Fibroblast of lung (primary cell): ENCODE results near the gene EIF2D. TPM values are rescaled to one million over a fixed set of nuclear protein-coding genes. Genes with fewer than 3 reads are reported as not detected.

Experiments used
- DNase-seq, 2 donors: peaks; one replicate each; pipeline versions ENCODE4 v3.0.0 to v3.0.0-alpha.2; 2010; ENCODE audit warnings: low read depth in 2 of 2
- H2AFZ ChIP-seq: 2 replicates; pipeline ENCODE4 v1.5.1; 2012; ENCODE audit warnings: low read length, control low read depth, inconsistent platforms
- H3K27ac ChIP-seq: 2 replicates; pipeline ENCODE4 v1.5.1; 2011; ENCODE audit warnings: low read length, control low read depth; ENCODE audit not compliant: insufficient read depth
- H3K27me3 ChIP-seq: 2 replicates; pipeline ENCODE4 v1.5.1; 2011; ENCODE audit warnings: mild to moderate bottlenecking, low read length; ENCODE audit not compliant: control insufficient read depth, insufficient read depth
- H3K36me3 ChIP-seq: 2 replicates; pipeline ENCODE4 v1.5.1; 2011; ENCODE audit warnings: low read length; ENCODE audit not compliant: control insufficient read depth, insufficient read depth
- H3K4me1 ChIP-seq: 2 replicates; pipeline ENCODE4 v1.5.1; 2011; ENCODE audit warnings: low read length; ENCODE audit not compliant: control insufficient read depth, insufficient read depth; ENCODE audit errors: extremely low read depth
- H3K4me2 ChIP-seq: 2 replicates; pipeline ENCODE4 v1.5.1; 2011; ENCODE audit warnings: low read length, control low read depth; ENCODE audit not compliant: insufficient read depth; ENCODE audit errors: extremely low read depth
- H3K4me3 ChIP-seq, 4 experiments: fragments of 200-600 bp in 1 of 4; sonication (generic) in 1 of 4; replicated peaks in 1 of 4; 2 replicates each; pipeline ENCODE4 v1.5.1; 2011 to 2016; ENCODE audit warnings: low read length in 4 of 4, low read depth in 3 of 4, mild to moderate bottlenecking in 3 of 4, control low read depth in 2 of 4, inconsistent platforms in 1 of 4, mixed read lengths in 1 of 4; ENCODE audit not compliant: insufficient read depth in 1 of 4; ENCODE audit errors: control extremely low read depth in 1 of 4
- H3K79me2 ChIP-seq: 2 replicates; pipeline ENCODE4 v1.5.1; 2012; ENCODE audit warnings: mild to moderate bottlenecking, low read length, inconsistent platforms; ENCODE audit not compliant: control insufficient read depth, insufficient read depth
- H3K9ac ChIP-seq: 2 replicates; pipeline ENCODE4 v1.5.1; 2011; ENCODE audit warnings: mild to moderate bottlenecking, low read length, control low read depth; ENCODE audit not compliant: insufficient read depth
- H3K9me3 ChIP-seq: 2 replicates; pipeline ENCODE4 v1.5.1; 2012; ENCODE audit warnings: low read depth, low read length; ENCODE audit not compliant: control insufficient read depth, insufficient read depth
- H4K20me1 ChIP-seq: 2 replicates; pipeline ENCODE4 v1.5.1; 2011; ENCODE audit warnings: low read length; ENCODE audit not compliant: control insufficient read depth, insufficient read depth; ENCODE audit errors: extremely low read depth
- CTCF ChIP-seq, 2 donors: IDR thresholded peaks in 1 of 2; conservative IDR thresholded peaks in 1 of 2; 1 replicate in 1 of 2; 2 replicates in 1 of 2; pipeline ENCODE4 v1.5.1; 2011 to 2012; ENCODE audit warnings: low read length in 2 of 2, control low read depth in 1 of 2, inconsistent platforms in 1 of 2, low read depth in 1 of 2, mild to moderate bottlenecking in 1 of 2
- EZH2 ChIP-seq: IDR thresholded peaks from 2 replicates; pipeline ENCODE4 v1.5.1; 2012; ENCODE audit warnings: low read length, control low read depth, mild to moderate bottlenecking; ENCODE audit errors: missing control alignments
- polyA plus RNA-seq, 2 donors: library from polyadenylated mRNA; depleted of rRNA in 1 of 2; stranded (reverse) in 1 of 2; unstranded in 1 of 2; fragments of >200 nt; gene quantifications; 2 replicates each; pipeline ENCODE4 v1.2.1, GENCODE V29; 2011 to 2012; ENCODE audit warnings: missing spikeins in 1 of 2
- total RNA-seq: library from RNA; depleted of rRNA; stranded (reverse); fragments of >200 nt; gene quantifications from 2 replicates; pipeline ENCODE4 v1.2.1, GENCODE V29; 2014

EIF2D gene
- total and polyA plus RNA-seq, 2 donors (not counting 1 experiment from before 2014, with no cell fraction given) = 53.0 to 59.8 TPM

- Histone ChIP-seq H3K36me3 (peaks cover 11% of the 10 kb centered on the region), H4K20me1 (no peaks in the 10 kb centered on the region)
Measured at GRCh38 chr1:206595581-206596318, 16.5 kb downstream of the EIF2D start.

GRCh38 chr1:206593351-206593925 lies 18.8 kb downstream of the EIF2D start:
- Histone ChIP-seq H3K27ac (no peak overlapping the region), H3K9me3 (no peaks in the 10 kb centered on the region), H3K4me2 (no peak overlapping the region), H4K20me1 (no peaks in the 10 kb centered on the region), H3K4me1 (peaks cover 22% of the 10 kb centered on the region), H3K79me2 (no peaks in the 10 kb centered on the region), H3K9ac (no peak overlapping the region), H2AFZ (no peak overlapping the region), H3K36me3 (peaks cover 9% of the 10 kb centered on the region), H3K27me3 (no peaks in the 10 kb centered on the region), H3K4me3 (no peak overlapping the region)
- DNase-seq = no peak
- no peak for TF ChIP-seq CTCF (conservative IDR thresholded peaks at IDR 0.05 in 1 of 2, IDR thresholded peaks at IDR 0.05 in 1 of 2; ENCODE audit: low read depth in 1 of 2, low read length in 2 of 2)
- TF ChIP-seq EZH2 = no peak

More at GRCh38 chr1:206595581-206596318, 16.5 kb downstream of the EIF2D start:
- Histone ChIP-seq H3K4me2 (no peak overlapping the region), H3K27ac (no peak overlapping the region), H3K9ac (no peak overlapping the region), H2AFZ (no peak overlapping the region), H3K9me3 (no peaks in the 10 kb centered on the region), H3K4me1 (peaks cover 3% of the 10 kb centered on the region), H3K4me3 (no peak overlapping the region), H3K27me3 (no peaks in the 10 kb centered on the region), H3K79me2 (no peaks in the 10 kb centered on the region)
- no peak for DNase-seq
- TF ChIP-seq CTCF (conservative IDR thresholded peaks at IDR 0.05 in 1 of 2, IDR thresholded peaks at IDR 0.05 in 1 of 2; ENCODE audit: low read depth in 1 of 2, low read length in 2 of 2) (no peak), EZH2 (no peak)

- Histone ChIP-seq H3K36me3 (peaks cover 7% of the 10 kb centered on the region), H3K4me2 (no peak overlapping the region), H4K20me1 (no peaks in the 10 kb centered on the region), H3K9me3 (no peaks in the 10 kb centered on the region), H3K9ac (no peak overlapping the region), H2AFZ (no peak overlapping the region), H3K4me1 (peaks cover 27% of the 10 kb centered on the region), H3K27ac (no peak overlapping the region), H3K4me3 (no peak overlapping the region), H3K79me2 (no peaks in the 10 kb centered on the region), H3K27me3 (no peaks in the 10 kb centered on the region)
- DNase-seq = no peak
- TF ChIP-seq CTCF (conservative IDR thresholded peaks at IDR 0.05 in 1 of 2, IDR thresholded peaks at IDR 0.05 in 1 of 2; ENCODE audit: low read depth in 1 of 2, low read length in 2 of 2) (no peak), EZH2 (no peak)
Measured at GRCh38 chr1:206591696-206592095, 20.6 kb downstream of the EIF2D start.
